Measurements from ENCODE around the gene PTOV1.
A peak's percentile ranks its signal among the peaks of the same experiment; 100 is the strongest.
"Not testable (repeated sequence)": the region's sequence is repeated elsewhere in the genome, so short reads cannot be mapped to it uniquely, and the experiment has no call there.

PTOV1 gene

GRCh38 chr19:49818649-49819370 is 32.1 kb upstream of the PTOV1 start:
- DNase-seq, result no peak

GRCh38 chr19:49819452-49820115 is 31.4 kb upstream of the PTOV1 start:
- DNase-seq, result not testable (repeated sequence)

GRCh38 chr19:49820125-49820524 is 30.8 kb upstream of the PTOV1 start:
- DNase-seq, result peak; percentile 77

DNA sequence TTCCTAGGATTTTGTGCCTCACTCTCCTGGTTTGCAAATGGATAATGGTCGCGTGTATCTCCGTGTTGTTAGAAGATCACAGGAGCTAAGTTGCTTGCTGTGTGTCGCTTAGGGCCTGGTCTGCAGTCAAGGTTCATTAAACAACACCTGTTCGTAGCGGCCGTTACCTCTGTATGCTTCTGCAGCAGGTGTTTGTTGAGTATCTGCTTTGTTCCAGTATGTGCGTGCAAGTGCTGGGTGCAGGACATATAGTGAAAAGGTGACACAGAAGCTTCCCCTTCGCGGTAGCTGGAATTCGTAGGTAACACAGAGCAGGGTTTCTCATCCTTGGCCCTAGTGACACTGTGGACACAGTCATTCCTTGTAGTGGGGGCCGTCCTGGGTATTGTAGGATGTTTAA is 27.5 kb upstream of the PTOV1 start:
- DNase-seq, result peak; percentile 95

DNA sequence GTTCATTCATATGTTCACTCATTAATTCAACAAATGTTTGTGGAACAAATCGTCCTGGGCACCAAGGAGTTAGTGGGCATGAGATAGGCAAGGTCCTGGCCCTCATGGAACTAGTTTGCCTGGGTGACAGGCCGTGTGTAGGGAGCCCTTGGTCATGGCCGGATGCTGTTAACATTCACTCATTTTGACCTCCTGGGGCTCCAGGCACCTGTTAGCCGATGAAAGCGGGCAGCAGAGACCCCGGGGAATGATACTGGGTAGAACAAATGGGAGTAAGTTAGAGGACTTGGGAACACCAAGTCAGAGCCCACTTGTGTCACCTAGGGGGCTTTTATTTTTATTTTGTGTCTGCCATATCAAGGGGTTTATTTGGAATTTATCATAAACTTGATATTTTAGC is 26.3 kb upstream of the PTOV1 start:
- DNase-seq, result no peak

DNA sequence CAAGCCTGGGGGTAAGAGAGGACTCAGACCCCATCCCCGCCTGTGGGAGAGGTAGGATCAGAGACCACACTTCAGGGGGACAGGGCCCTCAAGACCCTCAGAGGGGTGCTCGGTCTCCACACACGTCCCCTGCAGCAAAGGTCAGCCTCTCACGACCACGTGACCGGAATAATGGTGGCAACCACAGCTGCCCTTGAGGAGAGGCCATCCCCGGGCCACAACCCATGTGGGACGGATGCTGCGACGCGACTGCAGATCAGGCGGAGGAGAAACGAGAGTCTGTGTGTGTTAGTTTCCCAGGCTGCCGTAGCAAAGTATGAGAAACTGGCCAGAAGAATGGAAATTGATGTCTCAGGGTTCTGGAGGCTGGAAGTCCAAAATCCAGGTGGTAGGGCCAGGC is 23.9 kb upstream of the PTOV1 start:
- no peak for DNase-seq

- DNase-seq, result no peak
Measured at GRCh38 chr19:49829200-49829599, 21.8 kb upstream of the PTOV1 start.

DNA sequence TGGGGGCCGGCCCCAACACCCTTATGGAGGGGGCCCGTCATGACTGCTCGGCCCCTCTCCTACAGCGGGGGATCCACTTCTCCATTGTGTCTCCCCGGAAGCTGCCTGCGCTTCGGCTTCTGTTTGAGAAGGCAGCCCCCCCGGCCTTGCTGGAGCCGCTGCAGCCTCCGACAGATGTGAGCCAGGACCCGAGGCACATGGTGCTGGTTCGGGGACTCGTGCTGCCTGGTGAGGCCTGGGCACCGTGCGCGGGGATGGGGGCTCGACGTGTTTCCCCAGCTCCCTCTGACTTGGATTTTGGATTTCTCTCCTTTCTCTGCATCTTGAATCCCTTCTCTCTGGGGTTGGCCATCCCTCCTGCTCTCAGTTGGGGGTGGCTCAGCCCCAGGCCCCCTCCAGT is 21.2 kb upstream of the PTOV1 start:
- no peak for DNase-seq

- DNase-seq, result no peak
Measured at GRCh38 chr19:49830766-49831165, 20.2 kb upstream of the PTOV1 start.

DNA sequence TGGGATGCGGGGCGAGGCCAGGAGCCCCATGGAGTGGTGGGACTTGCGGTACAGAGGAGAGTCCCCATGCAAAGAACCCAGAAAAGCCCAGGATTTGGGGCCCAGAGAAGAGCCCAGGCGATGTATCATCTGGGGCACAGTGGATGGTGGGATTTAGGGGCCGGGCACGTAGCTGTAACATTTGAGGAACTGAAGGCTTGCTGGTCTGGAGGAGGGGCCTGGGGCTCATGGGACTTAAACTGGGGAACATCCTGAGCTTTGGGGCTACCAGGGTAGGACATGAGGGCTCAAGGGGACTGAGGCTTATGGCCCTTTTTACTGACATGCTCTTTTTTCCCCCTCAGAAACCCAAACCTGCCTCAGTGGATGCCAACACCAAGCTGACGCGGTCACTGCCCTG is 19.4 kb upstream of the PTOV1 start:
- no peak for DNase-seq

DNA sequence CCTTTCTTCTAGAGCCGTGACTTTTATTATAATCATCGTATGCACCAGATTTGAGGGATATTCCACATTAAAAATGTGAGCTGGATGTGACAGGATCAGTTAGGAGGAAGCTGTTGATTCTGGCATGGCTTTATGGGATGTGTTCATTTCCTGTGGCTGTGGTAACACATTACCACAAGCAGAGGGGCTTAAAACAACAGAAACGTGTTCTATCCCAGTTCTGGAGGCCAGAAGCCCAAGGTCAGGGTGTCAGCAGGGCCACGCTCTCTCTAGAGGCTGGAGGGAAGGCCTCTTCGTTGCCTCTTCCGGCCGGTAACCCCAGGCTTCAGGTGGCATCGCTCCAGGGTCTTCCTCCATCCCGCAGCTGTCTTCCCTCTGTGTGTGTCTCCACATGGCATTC is 18.4 kb upstream of the PTOV1 start:
- no peak for DNase-seq

DNA sequence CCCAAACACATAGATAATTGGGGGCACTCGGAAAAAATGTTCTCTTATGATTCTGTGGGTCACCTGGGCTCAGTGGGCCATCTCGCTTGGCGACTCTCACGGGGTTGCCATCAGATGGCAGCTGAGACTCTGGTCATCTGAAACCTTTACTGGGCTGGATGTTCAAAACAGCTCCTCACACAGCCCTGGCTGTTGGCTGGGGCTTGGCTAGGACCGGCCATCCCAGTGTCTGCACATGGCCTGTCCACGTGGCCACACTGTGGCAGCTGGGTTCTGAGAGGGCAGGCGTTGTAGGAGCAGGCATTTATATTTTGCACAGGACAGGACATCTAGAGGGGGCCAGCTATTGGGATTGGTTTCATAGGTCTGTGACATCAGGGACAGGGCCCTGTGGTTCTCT is 17.4 kb upstream of the PTOV1 start:
- DNase-seq, result no peak

- no peak for DNase-seq
Measured at GRCh38 chr19:49835562-49835961, 15.4 kb upstream of the PTOV1 start.

DNA sequence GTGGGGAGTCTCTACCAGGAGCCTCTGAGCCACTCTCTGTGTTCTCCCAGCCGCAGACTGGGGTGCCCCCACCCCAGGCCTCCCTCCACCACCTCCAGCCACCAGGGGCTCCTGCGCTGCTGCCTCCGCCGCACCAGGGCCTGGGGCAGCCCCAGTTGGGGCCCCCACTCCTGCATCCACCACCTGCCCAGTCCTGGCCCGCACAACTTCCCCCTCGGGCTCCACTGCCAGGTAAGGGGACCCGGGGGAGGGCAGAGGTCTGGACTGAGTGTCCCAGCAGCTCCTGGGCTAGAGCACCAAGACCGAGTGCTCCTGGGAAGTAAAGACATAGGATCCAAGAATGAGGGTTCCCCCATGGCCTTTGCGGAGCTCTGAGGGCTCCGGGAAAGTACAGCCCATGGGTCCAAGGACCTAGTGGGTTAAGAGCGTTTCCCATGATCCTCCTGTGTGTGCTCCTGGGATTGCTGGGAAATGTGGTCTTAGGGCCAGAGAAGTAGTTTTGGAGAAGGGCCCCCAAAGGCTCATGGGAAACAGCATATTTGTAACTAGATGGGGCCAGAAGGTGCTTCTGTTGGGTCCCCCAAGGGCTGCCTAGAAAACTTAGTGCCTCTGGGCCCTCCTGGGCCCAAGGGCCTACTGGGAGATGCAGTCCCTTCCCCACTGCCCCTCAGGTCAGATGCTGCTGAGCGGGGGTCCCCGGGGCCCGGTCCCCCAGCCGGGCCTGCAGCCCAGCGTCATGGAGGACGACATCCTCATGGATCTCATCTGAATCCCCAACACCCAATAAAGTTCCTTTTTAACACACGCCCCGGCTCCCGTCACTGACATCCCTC is 14.6 kb upstream of the PTOV1 start:
- no peak for DNase-seq

DNA sequence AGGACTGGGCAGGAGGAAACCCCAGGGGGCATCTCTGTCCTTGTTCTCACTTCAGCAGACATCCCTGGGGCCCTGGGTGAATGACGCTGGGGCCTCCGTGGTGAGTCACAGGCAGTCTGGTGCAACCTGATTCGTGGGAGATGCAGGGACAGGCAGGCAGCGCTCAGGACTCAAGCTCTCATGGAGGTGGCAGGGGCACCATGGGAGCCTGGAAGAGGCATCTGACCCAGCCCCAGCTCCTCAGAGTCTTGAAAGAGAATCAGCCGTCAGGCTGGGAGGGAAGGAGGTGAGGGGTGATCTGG is 14.0 kb upstream of the PTOV1 start:
- DNase-seq, result no peak

GRCh38 chr19:49837425-49837824 is 13.5 kb upstream of the PTOV1 start:
- no peak for DNase-seq

DNA sequence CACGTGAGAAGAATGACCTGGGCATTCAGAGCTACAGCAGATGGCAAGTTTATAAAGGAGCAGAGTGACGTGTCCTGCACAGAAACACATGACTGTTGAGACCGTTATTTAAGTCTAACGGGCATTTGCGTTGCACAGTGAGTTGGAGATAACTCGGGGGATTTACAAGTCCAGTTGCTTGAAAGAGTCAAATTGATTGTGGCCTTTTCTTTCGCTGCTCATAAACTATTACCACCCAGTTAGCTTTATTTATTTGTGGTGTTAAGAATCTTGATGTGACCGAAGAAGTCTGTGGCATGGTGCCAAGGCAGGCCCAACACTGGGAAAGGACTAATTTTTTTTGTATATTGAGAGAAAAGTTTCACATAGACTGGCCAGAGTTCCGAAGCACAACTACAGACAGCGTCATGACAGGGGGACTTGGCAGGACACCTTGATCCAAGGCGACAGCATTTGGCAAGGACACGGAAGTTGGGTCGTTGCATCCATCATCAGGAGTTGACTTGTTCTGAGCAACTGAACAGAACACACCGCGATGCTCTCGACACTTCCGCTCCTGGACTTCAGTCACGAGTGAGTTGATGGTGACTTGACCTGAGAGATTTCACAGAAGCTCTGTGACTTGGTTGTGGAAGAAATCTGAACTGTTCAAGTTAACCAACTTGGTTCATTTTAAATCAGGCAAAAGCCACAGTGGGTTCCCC is 11.9 kb upstream of the PTOV1 start:
- DNase-seq, result no peak

- DNase-seq, result no peak
Measured at GRCh38 chr19:49839713-49840112, 11.2 kb upstream of the PTOV1 start.

DNA sequence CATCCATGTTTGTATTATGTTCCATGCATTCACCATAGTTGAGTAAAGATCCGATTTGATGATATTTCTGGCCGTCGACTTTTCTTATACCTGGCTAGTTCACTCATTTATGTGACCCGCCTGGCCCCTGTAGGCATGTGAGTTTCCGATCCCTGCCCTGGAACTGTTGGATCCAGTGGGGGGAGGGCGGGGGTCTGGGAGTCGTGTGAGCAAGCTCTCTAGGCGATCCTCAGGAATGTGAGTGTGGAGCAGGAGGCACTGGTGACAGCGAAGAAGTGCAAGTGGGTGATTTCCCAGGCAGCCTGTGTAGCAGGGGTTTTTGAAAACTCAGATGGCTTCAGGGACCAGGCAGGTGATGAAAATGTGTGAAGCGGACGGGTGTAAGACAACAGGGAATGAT is 10.6 kb upstream of the PTOV1 start:
- no peak for DNase-seq

GRCh38 chr19:49840736-49841249 is 10.2 kb upstream of the PTOV1 start:
- DNase-seq, result no peak

GRCh38 chr19:49843265-49843664 is 7.7 kb upstream of the PTOV1 start:
- no peak for DNase-seq

DNA sequence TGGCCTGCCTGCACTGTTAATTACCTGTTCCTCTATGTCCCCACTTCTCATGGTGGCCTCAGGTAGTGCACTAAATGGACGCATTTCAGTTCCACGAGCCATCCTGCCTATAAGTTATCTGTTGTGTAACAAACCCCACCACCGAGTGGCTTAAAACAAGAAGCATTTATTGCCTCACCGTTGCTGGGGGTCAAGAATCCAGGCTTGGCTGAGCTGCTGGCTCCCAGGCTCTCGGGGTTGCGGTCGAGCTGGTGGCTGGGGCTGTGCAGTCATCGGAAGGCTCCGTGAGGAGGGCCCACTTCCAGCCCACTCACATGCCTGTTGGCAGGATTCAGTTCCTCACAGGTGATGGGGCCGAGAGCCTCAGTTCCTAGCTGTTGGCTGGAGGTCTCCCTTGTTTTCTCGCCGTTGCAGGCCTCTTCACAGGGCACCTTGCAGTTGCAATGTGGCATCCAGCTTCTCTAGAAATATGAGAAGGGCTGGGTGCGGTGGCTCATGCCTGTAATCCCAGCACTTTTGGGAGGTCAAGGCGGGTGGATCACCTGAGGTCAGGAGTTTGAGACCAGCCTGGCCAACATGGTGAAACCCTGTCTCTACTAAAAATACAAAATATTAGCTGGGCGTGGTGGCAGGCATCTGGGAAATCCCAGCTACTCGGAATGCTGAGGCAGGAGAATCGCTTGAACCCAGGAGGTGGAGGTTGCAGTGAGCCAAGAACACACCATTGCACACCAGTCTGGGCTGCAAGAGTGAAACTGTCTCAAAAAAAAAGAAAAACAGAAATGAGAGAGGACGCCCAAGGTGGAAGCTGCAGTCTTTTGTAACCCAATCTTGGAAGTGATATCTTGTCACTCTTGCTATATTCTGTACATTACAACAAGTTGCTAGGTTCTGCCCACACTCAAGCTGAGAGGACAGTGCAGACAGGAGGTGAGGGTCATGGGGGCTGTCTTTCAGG is 6.5 kb upstream of the PTOV1 start:
- DNase-seq, result no peak
